Measurements from ENCODE around the gene PALLD. TPM values are rescaled to one million over a fixed set of nuclear protein-coding genes. Genes with fewer than 3 reads are reported as not detected.

The PALLD gene
- total RNA-seq, 1 experiment from 2014 or later, result 26.7 TPM

GRCh38 chr4:168836490-168836889, 339.6 kb downstream of the PALLD start:
- Histone ChIP-seq H3K9me2 (replicated peaks; ENCODE audit: low read length) (no peaks in the 10 kb centered on the region), H3K4me1 (ENCODE audit: insufficient read depth, low read length) (peaks cover 12% of the 10 kb centered on the region; the same call in 1 of the 2 replicates), H2AFZ (ENCODE audit: low read length) (no peak overlapping the region), H3K4me2 (ENCODE audit: low read length) (no peak overlapping the region), H3K4me3 (ENCODE audit: low read length) (no peak overlapping the region), H3K9ac (ENCODE audit: low read length) (no peak overlapping the region), H3K79me2 (ENCODE audit: low read length) (peaks cover 91% of the 10 kb centered on the region), H4K20me1 (ENCODE audit: low read length) (peaks cover 10% of the 10 kb centered on the region; the same call in 1 of the 2 replicates), H3K36me3 (ENCODE audit: low read depth, low read length) (no peaks in the 10 kb centered on the region; the same call in 1 of the 2 replicates), H3F3A (ENCODE audit: low read length, unreplicated experiment) (no peaks in the 10 kb centered on the region), H3K27ac (ENCODE audit: low read length) (no peak overlapping the region), H3K9me3 (ENCODE audit: low read length) (no peaks in the 10 kb centered on the region), H3K27me3 (ENCODE audit: low read length) (no peaks in the 10 kb centered on the region)
- intact Hi-C loops (cut with micrococcal nuclease), result loop anchor here (10.0 kb wide), 2 partner anchors 78 to 142 kb away; no protein-coding TSS in a partner anchor
- ChIA-PET POLR2A (ENCODE audit: unreplicated experiment) (no interaction called here), CTCF (no interaction called here)
- no TSS peak for BruUV-seq (replicated peaks)
- ATAC-seq (no peak), DNase-seq (no peak)
- no peak for TF ChIP-seq EZH2phosphoT487 (IDR thresholded peaks at IDR 0.05; ENCODE audit: borderline replicate concordance, low read length)
- TF ChIP-seq EZH2 (IDR thresholded peaks at IDR 0.05; ENCODE audit: low read length, unreplicated experiment), result no peak
- no peak for TF ChIP-seq CTCF (conservative IDR thresholded peaks at IDR 0.05; ENCODE audit: low read depth, low read length)

GRCh38 chr4:168837922-168838321, 341.1 kb downstream of the PALLD start:
- H3K79me2 ChIP-seq (ENCODE audit: low read length), result peaks cover 94% of the 10 kb centered on the region
- H3K9me3 ChIP-seq (ENCODE audit: low read length), result no peaks in the 10 kb centered on the region
- TF ChIP-seq EZH2 (IDR thresholded peaks at IDR 0.05; ENCODE audit: low read length, unreplicated experiment), result no peak
- TF ChIP-seq EZH2phosphoT487 (IDR thresholded peaks at IDR 0.05; ENCODE audit: borderline replicate concordance, low read length), result no peak
- TF ChIP-seq CTCF (conservative IDR thresholded peaks at IDR 0.05; ENCODE audit: low read depth, low read length), result no peak
- H3K9me2 ChIP-seq (replicated peaks; ENCODE audit: low read length), result no peaks in the 10 kb centered on the region
- ChIA-PET CTCF (interaction anchor here (0.6 kb wide), 1 partner anchor 122 kb away, joined by 3 read pairs; no protein-coding TSS in a partner anchor), POLR2A (ENCODE audit: unreplicated experiment) (no interaction called here)
- H3K36me3 ChIP-seq (ENCODE audit: low read depth, low read length), result no peaks in the 10 kb centered on the region; the same call in 1 of the 2 replicates
- H4K20me1 ChIP-seq (ENCODE audit: low read length), result peaks cover 10% of the 10 kb centered on the region; the same call in 1 of the 2 replicates
- H2AFZ ChIP-seq (ENCODE audit: low read length), result no peak overlapping the region
- H3K4me2 ChIP-seq (ENCODE audit: low read length), result no peak overlapping the region
- no peak overlapping the region for H3K9ac ChIP-seq (ENCODE audit: low read length)
- DNase-seq (no peak), ATAC-seq (no peak)
- peaks cover 11% of the 10 kb centered on the region; the same call in 1 of the 2 replicates for H3K4me1 ChIP-seq (ENCODE audit: insufficient read depth, low read length)
- no peak overlapping the region for H3K4me3 ChIP-seq (ENCODE audit: low read length)
- no peak overlapping the region for H3K27ac ChIP-seq (ENCODE audit: low read length)
- no peaks in the 10 kb centered on the region for H3F3A ChIP-seq (ENCODE audit: low read length, unreplicated experiment)
- no TSS peak for BruUV-seq (replicated peaks)
- intact Hi-C loops (cut with micrococcal nuclease), result loop anchor here (10.0 kb wide), 2 partner anchors 77 to 143 kb away; no protein-coding TSS in a partner anchor
- no peaks in the 10 kb centered on the region for H3K27me3 ChIP-seq (ENCODE audit: low read length)

GRCh38 chr4:168839758-168840391, 343.0 kb downstream of the PALLD start:
- no peaks in the 10 kb centered on the region for H3F3A ChIP-seq (ENCODE audit: low read length, unreplicated experiment)
- ATAC-seq (no peak), DNase-seq (no peak)
- no peaks in the 10 kb centered on the region for H3K9me3 ChIP-seq (ENCODE audit: low read length)
- intact Hi-C loops (cut with micrococcal nuclease), result loop anchor here (10.0 kb wide), 2 partner anchors 75 to 145 kb away; no protein-coding TSS in a partner anchor
- H3K79me2 ChIP-seq (ENCODE audit: low read length), result peaks cover 89% of the 10 kb centered on the region
- H3K9ac ChIP-seq (ENCODE audit: low read length), result no peak overlapping the region
- no peak overlapping the region for H2AFZ ChIP-seq (ENCODE audit: low read length)
- H3K27me3 ChIP-seq (ENCODE audit: low read length), result no peaks in the 10 kb centered on the region
- H3K4me1 ChIP-seq (ENCODE audit: insufficient read depth, low read length), result no peaks in the 10 kb centered on the region; the same call in 1 of the 2 replicates
- CTCF ChIA-PET, result no interaction called here
- H3K27ac ChIP-seq (ENCODE audit: low read length), result no peak overlapping the region
- peaks cover 3% of the 10 kb centered on the region for H3K36me3 ChIP-seq (ENCODE audit: low read depth, low read length)
- H3K4me2 ChIP-seq (ENCODE audit: low read length), result no peak overlapping the region
- no peak overlapping the region for H3K4me3 ChIP-seq (ENCODE audit: low read length)
- no TSS peak for BruUV-seq (replicated peaks)
- TF ChIP-seq CTCF (conservative IDR thresholded peaks at IDR 0.05; ENCODE audit: low read depth, low read length), result no peak
- no peak for TF ChIP-seq EZH2 (IDR thresholded peaks at IDR 0.05; ENCODE audit: low read length, unreplicated experiment)
- no peak for TF ChIP-seq EZH2phosphoT487 (IDR thresholded peaks at IDR 0.05; ENCODE audit: borderline replicate concordance, low read length)
- POLR2A ChIA-PET (ENCODE audit: unreplicated experiment), result no interaction called here
- H3K9me2 ChIP-seq (replicated peaks; ENCODE audit: low read length), result no peaks in the 10 kb centered on the region
- H4K20me1 ChIP-seq (ENCODE audit: low read length), result no peaks in the 10 kb centered on the region
